Fibroblast of villous mesenchyme (primary cell): Measurements from ENCODE around the gene ERMP1. TPM values are rescaled to one million over a fixed set of nuclear protein-coding genes. Genes with fewer than 3 reads are reported as not detected.
"Not testable (repeated sequence)": the region's sequence is repeated elsewhere in the genome, so short reads cannot be mapped to it uniquely, and the experiment has no call there.

Experiments used
- DNase-seq: peaks from one replicate; pipeline ENCODE4 v3.0.0-alpha.2; 2010; ENCODE audit warnings: low read depth
- H3K4me3 ChIP-seq: 2 replicates; pipeline ENCODE4 v1.5.1; 2011; ENCODE audit warnings: low read depth, mild to moderate bottlenecking, low read length
- CTCF ChIP-seq: IDR thresholded peaks from 2 replicates; pipeline ENCODE4 v1.5.1; 2012; ENCODE audit warnings: low read depth, mild to moderate bottlenecking, low read length; ENCODE audit not compliant: insufficient read depth
- total RNA-seq: library from RNA; depleted of rRNA; stranded (reverse); fragments of >200 nt; gene quantifications from 2 replicates; pipeline ENCODE4 v1.2.3, GENCODE V29; 2012

Gene ERMP1, protein sequence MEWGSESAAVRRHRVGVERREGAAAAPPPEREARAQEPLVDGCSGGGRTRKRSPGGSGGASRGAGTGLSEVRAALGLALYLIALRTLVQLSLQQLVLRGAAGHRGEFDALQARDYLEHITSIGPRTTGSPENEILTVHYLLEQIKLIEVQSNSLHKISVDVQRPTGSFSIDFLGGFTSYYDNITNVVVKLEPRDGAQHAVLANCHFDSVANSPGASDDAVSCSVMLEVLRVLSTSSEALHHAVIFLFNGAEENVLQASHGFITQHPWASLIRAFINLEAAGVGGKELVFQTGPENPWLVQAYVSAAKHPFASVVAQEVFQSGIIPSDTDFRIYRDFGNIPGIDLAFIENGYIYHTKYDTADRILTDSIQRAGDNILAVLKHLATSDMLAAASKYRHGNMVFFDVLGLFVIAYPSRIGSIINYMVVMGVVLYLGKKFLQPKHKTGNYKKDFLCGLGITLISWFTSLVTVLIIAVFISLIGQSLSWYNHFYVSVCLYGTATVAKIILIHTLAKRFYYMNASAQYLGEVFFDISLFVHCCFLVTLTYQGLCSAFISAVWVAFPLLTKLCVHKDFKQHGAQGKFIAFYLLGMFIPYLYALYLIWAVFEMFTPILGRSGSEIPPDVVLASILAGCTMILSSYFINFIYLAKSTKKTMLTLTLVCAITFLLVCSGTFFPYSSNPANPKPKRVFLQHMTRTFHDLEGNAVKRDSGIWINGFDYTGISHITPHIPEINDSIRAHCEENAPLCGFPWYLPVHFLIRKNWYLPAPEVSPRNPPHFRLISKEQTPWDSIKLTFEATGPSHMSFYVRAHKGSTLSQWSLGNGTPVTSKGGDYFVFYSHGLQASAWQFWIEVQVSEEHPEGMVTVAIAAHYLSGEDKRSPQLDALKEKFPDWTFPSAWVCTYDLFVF
- total RNA-seq, result 38.3 and 58.3 TPM in 2 replicates

DNA sequence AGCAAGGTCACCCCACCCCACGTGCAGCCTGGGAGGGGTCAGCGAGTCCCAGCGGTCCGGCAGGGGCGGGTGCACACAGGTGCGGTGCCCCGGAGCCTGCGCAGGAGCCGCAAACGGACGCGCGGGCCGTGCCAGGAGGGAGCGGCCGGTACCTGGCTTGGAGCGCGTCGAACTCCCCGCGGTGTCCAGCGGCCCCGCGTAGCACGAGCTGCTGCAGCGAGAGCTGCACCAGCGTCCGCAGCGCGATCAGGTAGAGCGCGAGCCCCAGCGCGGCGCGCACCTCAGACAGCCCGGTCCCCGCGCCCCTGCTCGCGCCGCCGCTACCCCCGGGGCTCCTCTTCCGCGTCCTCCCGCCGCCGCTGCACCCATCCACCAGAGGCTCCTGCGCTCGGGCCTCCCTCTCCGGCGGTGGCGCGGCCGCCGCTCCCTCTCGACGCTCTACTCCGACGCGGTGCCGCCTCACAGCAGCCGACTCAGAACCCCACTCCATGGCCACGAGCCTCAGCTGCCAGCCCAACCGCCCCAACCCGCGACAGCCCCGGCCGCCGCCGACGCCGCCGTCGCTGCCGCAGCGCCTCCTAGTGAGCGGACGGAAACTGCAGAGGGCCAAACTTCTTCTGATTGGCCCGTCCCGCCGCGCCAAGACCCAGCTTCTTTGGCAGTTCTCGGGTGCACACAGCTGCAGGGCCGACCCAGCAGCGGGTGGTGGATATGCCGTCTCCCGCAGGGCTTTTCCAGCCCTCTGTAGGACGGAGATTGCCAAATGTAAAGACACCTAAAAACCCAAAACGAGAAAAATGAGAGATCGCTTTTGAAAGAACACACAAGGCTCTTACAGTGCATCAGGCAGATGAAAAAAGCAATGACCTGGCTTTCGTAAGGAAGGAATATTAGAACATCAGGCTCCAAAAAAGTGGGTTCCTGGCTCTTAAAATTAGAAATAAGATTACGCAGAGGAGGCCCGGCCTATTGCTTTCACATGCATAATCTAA is at the start of gene ERMP1:
TSS of gene ERMP1 (minus strand) at position 580 of the 992 bp plus-strand sequence. CDS start at position 490, 90 bp downstream.
- H3K4me3 ChIP-seq, result peak within 1 kb of the TSS; percentile 98
- TF ChIP-seq CTCF, result peak; percentile 89
- peak; percentile 89 for DNase-seq

GRCh38 chr9:5882244-5883012 is 49.5 kb upstream of the ERMP1 start:
- not testable (repeated sequence) for H3K4me3 ChIP-seq

GRCh38 chr9:5879419-5880181 is 46.7 kb upstream of the ERMP1 start:
- peak overlapping the region; percentile 32 for H3K4me3 ChIP-seq
- DNase-seq, result peak; percentile 91
- TF ChIP-seq CTCF, result no peak

More at GRCh38 chr9:5882244-5883012, 49.5 kb upstream of the ERMP1 start:
- not testable (repeated sequence) for DNase-seq

DNA sequence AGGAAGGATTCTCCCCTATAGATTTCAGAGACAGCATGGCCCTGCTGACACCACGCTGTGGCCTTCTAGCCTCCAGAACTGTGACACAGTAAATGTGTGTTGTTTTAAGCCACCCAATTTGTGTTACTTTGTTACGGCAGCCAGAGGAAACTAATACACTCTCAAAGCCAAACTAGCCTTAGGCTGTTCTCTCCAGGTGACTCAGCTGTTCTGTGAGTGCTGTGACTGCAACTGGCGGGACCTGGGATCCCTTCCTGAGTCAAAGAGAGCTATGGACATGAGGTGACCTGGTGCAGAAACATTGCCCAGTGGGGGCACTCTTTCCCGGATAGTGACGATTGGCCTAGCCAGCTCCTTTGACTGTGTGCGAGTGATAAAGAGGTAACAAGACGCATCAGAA is 43.8 kb upstream of the ERMP1 start:
- DNase-seq, result no peak
- no peak for TF ChIP-seq CTCF
- H3K4me3 ChIP-seq, result no peak overlapping the region

DNA sequence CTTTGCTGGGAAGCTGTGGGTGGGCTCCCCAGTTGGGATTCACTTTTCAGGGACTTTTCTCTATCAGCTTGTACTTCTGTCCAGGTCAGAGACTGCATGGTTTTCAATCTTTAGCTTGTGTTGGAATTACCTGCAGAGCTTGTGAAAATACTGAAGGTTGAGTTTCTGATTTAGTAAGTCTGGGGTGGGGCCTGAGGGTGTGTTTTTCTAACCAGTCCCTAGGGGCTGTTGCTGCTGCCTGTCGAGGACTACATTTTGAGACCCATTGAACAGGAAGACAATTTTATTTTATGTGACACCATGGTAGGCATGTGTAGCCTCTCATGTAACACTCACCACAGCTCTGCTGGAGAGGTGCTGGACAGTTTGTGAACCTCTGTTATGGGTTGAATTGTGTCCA is 43.1 kb upstream of the ERMP1 start:
- H3K4me3 ChIP-seq, result no peak overlapping the region
- no peak for TF ChIP-seq CTCF
- DNase-seq, result no peak

- TF ChIP-seq CTCF, result no peak
- no peak overlapping the region for H3K4me3 ChIP-seq
- DNase-seq, result no peak
These were observed 41.1 kb upstream of the ERMP1 start for GRCh38 chr9:5874048-5874447.
